HG03469 (cell line): ENCODE data around the gene LSM14B.
A peak's percentile ranks its signal among the peaks of the same experiment; 100 is the strongest.

Experiments
- ATAC-seq: cut with Tn5 transposase; IDR thresholded peaks from one replicate; pipeline ENCODE4 v1.9.1; 2021; ENCODE audit warnings: mild to moderate bottlenecking, moderate library complexity, moderate number of reproducible peaks; ENCODE audit not compliant: unreplicated experiment

LSM14B gene

GRCh38 chr20:62131560-62132320 lies 9.5 kb downstream of the LSM14B start:
- no peak for ATAC-seq

- no peak for ATAC-seq
Measured at GRCh38 chr20:62132421-62132820, 10.1 kb downstream of the LSM14B start.

GRCh38 chr20:62133051-62133845 lies 11.0 kb downstream of the LSM14B start:
- ATAC-seq, result no peak

- ATAC-seq, result no peak
Measured at GRCh38 chr20:62133864-62134263, 11.6 kb downstream of the LSM14B start.

GRCh38 chr20:62134735-62135231 lies 12.5 kb downstream of the LSM14B start:
- ATAC-seq, result no peak

- no peak for ATAC-seq
Measured at GRCh38 chr20:62135573-62136266, 13.4 kb downstream of the LSM14B start.

- no peak for ATAC-seq
Measured at GRCh38 chr20:62136283-62137091, 14.2 kb downstream of the LSM14B start.

- ATAC-seq, result no peak
Measured at GRCh38 chr20:62137092-62137384, 14.8 kb downstream of the LSM14B start.

GRCh38 chr20:62137478-62138203 lies 15.4 kb downstream of the LSM14B start:
- no peak for ATAC-seq

- no peak for ATAC-seq
Measured at GRCh38 chr20:62138204-62138543, 15.9 kb downstream of the LSM14B start.

- no peak for ATAC-seq
Measured at GRCh38 chr20:62138912-62139311, 16.6 kb downstream of the LSM14B start.

GRCh38 chr20:62139636-62140035 lies 17.4 kb downstream of the LSM14B start:
- ATAC-seq, result no peak

- ATAC-seq, result no peak
Measured at GRCh38 chr20:62141043-62141396, 18.7 kb downstream of the LSM14B start.

- no peak for ATAC-seq
Measured at GRCh38 chr20:62141397-62142251, 19.3 kb downstream of the LSM14B start.

- ATAC-seq, result no peak
Measured at GRCh38 chr20:62142252-62143080, 20.2 kb downstream of the LSM14B start.

GRCh38 chr20:62143081-62143956 lies 21.0 kb downstream of the LSM14B start, which contains the start of the genes PSMA7 and SS18L1:
Gene PSMA7, minus strand, starts transcription at chr20:62143394. Its CDS starts 91 bp downstream, at chr20:62143303.
Gene SS18L1, plus strand, starts transcription at chr20:62143769. Its CDS starts 52 bp downstream, at chr20:62143821.
- ATAC-seq, result peak; percentile 49
